Measurements from ENCODE around the gene VPS37C.
"Not testable (repeated sequence)": the region's sequence is repeated elsewhere in the genome, so short reads cannot be mapped to it uniquely, and the experiment has no call there.

VPS37C gene

DNA sequence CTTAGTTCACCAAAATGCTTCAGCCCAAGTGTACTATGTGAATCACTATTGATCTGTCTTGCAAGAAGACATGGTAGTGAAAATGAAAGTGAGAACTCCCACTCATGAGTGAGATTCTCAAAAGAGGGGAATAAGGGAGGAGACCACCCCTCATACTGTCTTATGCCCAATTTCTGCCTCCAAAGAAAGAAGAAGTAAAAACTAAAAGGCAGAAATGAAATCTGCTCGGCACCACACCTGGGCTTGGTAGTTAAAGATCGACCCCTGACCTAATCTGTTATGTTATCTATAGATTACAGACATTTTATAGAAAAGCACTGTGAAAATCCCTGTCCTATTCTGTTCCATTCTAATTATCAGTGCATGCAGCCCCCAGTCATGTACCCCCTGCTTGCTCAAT is 63.0 kb downstream of the VPS37C start:
- DNase-seq (ENCODE audit: low read depth, low spot score), result not testable (repeated sequence)

DNA sequence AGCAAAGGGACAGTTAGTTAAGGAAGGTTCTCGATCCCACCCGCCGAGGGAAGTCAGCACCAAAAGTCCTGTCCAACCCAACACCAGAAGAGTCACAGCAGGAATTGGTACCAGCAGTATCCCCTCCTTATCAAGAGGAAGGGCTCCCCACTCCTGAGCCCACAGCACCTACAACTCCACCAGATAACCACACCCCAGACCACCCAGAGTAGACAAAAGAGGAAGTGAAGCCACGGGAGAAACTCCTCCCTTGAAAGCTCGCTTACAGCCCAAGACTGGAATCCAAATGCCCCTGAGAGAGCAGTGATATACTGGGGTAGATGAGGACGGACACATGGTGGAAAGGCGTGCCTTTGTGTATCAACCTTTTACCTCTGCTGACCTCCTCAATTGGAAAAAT is 66.2 kb downstream of the VPS37C start:
- no peak for DNase-seq (ENCODE audit: low read depth, low spot score)

DNA sequence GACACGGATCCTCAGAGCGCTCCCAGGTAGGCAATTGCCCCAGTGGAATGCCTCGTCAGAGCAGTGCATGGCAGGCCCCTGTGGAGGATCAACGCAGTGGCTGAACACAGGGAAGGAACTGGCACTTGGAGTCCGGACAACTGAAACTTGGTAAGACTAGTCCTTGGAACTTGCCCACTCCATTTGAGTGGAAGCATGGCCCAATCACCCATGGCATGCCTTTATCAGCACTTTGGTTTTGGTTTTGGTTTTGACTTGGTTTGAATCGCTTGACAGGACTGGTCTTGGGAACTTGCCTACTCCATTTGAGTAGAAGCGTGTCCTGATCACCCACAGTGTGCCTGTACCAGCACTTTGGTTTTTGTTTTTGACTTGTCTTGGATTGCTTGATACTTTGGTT is 67.1 kb downstream of the VPS37C start:
- DNase-seq (ENCODE audit: low read depth, low spot score), result not testable (repeated sequence)

DNA sequence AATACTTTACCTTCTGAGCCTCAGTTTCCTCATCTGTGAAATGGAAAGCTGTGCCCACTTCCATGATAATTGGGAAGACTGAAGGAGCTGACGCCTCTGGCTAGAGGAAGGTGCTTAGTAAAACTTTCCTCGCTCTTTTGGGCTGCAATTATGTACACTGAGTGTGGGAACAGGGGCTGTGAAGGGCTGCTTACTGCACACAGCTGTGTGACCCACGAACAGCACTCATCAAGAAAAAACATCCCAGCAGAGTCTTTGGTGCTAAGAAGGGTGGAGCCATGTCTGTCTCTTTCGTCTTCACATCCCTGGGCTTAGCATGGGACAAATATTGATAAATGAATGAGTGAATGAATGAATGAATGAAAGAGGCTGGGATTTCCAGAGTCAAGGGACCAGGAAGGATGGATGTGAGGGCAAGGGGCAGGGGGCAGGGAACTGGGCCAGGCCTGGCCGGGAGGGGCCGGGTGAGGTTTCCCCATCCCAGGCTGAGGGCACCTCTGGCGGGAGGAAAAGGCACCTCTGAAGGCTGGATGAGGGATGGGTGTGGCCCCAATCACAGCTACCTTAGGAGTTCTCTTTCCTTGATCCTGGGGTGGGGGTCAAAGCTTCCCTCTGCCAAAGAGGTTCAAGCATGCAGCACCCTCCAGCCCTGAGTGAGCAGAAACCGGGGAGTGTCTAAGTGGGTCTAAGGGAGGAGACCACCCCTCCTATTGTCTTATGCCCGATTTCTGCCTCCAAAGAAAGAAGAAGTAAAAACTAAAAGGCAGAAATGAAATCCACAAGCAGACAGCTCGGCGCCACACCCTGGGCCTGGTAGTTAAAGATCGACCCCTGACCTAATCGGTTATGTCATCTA is 68.1 kb downstream of the VPS37C start:
- DNase-seq (ENCODE audit: low read depth, low spot score), result no peak

DNA sequence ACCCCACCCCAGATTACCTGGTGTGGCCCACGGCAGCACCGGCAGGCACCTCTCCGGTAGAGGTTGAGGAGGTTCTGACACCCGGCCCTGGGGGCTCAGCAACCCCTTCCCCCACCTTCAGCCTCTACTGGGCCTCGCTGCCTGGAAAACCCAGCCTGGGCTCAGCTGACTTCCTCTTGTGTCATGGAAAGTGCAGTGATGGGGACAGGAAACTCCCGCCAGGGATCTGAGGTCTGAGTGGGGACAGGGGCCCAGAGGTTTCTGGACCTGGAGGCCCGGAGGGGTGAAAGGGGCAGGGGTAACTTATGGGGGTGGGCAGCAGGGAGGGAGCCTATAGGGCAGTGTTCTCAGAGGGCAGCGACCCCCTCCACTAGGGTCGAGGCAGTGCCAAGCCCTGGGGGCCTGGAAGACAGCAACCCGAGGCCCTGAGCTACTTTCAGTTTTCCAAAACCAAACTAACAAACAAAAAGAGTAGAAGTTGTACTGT is 68.9 kb downstream of the VPS37C start:
- no peak for DNase-seq (ENCODE audit: low read depth, low spot score)

DNA sequence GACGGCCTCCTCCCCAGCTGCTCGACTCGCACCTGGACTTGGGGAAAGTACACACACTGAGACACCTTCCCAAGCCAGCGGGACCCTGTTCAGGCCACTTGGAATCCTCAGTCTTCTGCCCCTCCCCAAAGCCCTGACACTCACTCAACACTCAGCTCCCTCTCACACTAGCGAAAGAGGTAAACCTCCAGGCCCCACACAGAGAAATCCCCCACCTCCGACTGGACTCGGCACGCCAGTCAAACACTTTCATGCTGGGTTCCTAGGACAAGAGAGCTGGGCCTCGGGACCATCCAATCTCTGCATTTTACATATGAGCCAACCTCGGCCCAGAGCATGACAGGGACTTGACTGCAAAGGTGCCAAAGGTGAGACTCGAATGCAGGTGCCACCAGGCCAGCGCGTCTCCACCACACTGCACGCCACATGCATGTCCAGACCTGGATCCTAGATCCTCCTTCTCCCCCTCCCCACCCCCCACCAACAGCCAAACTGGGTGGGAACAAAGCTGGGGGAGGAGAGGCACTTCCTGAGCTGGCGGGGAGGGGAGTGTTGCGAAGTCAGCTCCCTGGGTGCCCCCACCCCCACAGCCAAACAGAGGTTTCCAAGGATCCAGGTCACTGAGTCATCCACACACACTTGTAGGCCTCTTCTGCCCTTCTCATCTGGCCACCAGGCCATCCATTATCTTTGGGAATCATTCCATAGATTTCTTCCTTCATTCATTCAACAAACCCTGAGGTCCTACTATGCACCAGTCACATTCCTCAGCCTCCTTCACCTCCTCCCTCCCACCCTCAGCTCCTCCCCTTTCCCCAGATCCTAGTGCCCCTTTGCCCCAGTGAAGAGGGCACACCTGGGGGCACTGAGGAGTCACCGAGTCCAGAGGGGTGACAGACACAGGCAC is 69.6 kb downstream of the VPS37C start:
- DNase-seq (ENCODE audit: low read depth, low spot score), result no peak

DNA sequence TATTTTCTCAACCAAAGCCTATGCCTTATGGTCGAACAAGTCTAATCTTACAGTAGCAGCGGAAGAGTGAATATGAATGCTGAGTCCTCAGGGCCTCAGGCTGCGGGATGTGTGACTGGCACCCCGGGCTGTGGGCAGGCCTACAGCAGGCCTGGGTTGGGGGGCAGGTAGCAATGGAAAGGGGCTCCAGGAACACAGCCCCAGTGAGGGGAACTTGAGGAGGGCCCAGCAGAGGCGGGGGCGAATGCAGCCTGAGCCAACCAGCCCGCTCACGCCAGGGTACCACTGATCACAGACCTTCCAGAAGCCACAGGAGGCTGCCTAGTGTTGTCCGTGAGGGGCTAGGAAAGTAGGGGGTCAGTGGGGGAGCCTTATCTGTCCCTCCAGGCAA is 70.2 kb downstream of the VPS37C start:
- DNase-seq (ENCODE audit: low read depth, low spot score), result no peak

DNA sequence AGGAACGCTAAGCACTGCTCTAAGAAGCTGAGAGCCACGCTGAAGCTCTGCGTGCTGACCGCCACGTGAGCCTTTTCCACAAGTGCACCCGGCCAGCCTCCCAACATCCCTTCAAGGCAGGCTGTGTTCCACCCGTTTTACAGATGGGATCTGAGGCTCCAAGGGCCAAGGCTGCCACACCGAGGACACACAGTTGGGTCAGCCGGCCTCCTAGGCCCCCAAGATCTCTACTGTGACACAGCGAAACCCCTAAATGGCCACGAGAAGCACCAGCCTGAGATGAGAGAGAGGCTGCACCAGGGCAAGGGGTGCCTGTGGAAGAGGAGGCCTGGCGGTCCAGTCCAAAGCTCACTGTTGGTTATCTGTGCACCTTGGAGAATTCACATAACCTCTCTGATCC is 70.7 kb downstream of the VPS37C start:
- DNase-seq (ENCODE audit: low read depth, low spot score), result no peak

DNA sequence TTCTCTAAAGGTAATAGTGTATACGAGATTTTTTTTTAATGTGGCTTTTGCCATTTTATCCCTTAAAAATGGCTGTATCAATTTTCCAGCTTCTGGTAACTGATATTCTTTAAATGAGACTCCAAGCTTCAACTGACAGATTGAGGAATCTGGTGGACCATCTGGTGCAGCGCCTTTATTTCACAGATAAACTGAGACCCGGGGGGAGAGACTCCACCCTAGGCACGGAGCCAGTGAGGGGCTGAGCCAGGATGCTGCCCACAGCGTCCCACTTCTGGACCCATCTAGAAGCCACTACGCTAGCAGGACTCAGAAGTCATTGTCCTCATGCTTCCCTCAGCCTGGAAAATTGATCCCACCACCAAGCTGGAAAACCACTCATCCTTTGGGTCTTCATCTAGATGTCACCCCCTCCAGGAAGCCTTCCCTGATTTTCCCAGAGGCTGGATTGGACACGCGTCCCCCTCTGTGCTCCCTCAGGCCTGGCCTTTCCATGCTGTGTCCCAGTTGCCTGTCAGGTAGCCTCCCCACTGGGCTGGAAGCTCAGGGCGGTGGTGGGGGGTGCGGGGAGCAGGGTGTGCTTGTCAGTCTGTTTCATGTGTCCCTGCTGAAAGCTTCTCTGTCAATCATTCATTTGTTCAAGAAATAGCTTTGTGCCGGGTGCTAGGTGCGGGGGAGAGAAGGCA is 71.3 kb downstream of the VPS37C start:
- DNase-seq (ENCODE audit: low read depth, low spot score), result no peak

DNA sequence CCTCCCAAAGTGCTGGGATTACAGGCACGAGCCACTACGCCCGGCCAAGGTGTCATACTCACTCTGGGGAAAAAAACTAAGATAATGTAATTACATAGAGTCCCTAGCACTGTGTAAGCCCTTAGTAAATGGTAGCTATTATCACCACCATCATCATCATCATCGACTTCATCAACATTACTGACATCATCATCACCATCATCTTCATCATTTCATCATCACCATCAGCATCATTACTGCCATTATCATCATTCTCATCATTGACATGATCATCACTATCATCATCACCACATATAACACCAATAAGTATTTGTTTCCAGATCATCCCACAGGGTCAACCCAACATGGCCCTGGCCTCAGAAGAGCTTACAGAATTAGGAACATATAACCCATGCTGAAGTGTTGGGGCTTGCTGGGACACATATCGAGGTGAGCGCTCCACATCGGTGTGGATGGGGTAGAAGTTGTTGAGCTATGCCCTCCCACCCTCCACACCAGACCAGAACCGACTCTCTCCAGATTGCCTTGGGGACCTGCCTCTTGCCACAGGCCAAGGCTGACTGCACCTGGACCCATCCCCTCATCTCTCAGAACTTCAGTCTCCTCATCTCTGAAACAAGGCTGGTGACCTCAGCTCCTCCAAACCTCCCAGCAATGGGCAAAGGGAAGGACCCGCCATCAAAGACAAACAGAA is 73.7 kb downstream of the VPS37C start:
- no peak for DNase-seq (ENCODE audit: low read depth, low spot score)

DNA sequence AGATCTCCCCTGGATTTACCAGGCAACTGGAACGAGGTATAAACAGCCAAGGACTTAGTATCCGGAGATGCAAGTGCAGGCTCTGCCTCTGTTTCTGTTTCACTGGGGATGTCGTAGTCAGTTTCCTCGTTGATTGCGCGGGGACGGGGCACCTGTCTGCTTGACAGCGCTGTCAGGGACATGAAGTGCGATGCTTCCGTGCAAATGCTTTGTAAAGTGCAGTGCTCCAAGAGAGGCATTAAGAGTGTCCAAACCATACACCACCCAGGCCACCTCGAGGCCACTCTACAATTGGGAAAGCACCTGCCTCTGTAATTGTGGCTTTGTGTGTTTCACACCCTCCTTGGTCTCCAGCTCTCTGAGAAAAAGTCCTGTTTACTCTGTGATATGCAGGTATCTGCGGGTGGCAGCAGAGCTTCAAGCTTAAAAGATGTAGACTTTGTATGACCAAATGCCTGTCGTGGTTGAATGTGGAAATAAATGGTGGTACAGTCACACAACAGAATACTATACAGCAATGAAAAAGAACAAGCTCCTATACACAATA is 77.6 kb downstream of the VPS37C start:
- no peak for DNase-seq (ENCODE audit: low read depth, low spot score)

DNA sequence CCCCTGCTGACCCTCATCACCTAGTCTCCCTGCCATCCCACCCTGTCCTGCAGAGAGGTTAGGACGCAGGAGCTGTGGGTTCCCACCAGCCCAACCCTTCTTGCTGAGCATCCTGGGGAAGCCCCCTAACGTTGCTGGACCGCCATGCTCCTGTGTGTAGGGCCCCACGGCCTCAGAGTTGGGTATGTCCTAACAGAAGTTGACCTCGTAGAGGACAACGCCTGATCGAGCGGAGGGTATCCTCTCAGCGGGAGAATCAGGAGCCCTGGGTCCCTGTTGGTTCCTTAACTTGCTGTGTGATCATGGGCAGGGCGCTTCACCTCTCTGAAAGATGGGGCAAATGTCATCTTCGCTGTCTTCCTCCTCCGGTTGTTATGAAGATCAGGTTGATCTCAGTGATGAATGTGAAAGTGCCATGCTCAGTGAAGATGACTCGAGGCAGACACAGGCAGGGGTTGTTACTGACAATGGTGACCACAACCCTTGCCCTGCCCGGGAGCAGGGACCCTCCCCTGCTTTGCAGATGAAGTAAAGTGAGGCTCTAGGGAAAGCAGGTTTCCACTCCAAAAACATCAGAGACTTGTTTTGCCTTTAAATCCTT is 78.2 kb downstream of the VPS37C start:
- DNase-seq (ENCODE audit: low read depth, low spot score), result no peak

DNA sequence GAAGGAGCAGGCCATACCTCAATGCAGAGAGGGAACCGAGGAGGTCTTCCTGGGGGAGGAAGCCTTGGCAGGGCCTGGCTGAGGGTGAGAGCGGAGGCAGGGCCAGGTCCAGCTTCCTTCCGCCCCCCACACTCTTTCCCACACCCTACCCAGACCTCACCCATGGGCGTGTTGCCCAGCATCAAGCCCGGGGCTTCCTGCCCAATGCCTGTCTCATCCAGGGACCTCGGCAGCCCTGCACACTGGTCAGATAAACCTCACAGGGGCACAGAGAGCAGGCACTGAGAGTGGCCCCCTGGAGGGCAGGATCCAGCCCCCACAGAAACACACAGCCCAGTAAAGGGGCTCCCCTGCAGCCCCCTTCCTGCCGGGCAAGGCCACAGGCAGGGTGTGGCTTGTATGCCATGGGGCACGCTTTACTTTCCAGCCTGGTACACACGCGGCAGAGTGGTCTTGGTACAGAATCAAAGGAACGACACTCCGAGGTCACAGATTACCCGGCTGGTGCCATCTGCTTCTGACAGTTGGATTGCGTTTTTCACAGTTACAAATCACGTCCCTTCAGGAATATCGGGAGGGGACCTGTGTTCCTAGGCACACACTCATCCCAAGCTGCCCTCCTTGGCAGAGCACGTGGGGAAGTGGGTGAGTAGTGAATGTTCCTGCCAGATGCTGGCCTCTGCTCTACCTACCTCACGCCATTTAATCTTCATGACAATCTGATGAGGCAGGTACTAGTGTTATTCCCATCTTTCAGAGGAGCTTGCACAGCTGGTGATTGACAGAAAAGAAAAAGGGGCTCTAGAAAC is 79.0 kb downstream of the VPS37C start:
- no peak for DNase-seq (ENCODE audit: low read depth, low spot score)

DNA sequence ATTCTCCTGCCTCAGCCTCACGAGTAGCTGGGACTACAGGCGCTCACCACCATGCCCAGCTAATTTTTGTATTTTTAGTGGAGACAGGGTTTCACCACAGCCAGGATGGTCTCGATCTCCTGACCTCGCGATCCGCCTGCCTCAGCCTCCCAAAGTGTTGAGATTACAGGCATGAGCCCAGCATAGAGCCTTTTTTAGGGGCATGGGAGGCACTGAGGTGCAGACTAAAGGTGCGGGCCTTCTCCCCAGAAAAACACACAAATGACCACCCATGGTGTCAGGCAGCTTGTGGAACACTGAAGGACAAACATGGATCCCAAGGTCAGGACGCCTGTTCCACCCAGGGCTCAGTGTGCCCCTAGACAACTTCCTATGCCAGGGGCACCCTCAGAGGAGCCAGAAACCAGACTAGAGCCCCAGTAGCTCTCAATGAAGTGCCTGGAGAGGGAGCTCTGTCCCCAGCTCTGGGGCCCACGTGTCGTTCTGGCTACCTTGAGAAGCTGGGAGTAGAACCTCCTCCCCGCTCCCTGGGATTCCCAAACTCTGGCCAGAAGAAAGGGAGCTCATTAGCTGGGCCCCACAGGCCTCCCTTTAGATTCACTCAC is 80.1 kb downstream of the VPS37C start:
- DNase-seq (ENCODE audit: low read depth, low spot score), result no peak

DNA sequence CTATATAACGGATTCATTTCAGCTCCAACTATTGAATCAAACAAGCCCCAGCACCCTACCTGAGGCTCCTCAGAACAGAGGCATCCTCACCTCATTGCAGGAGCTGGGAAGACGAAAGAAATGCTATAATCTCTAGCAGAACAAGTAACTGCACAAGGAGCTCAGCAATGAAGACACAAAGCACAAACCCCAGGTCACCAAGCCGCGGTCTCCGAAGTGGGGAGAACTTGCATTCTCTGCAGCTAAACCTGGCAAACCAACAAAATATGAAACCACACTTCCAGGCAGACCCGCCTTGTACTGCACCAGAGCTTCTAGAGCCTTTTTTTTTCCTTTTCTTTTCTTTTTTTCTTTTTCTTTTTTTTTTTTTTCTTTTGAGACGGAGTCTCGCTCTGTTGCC is 80.7 kb downstream of the VPS37C start:
- no peak for DNase-seq (ENCODE audit: low read depth, low spot score)

Measured in activated naive CD8-positive, alpha-beta T cell treated with anti-CD3 and anti-CD28 coated beads, Interleukin-2, amount 50 U/mL, for 16 hours (primary cell).